ENCODE results near the gene NLRC5.

NLRC5 gene

GRCh38 chr16:56994311-56994710 is 5.0 kb downstream of the NLRC5 start:
- no peak overlapping the region for H3K4me3 ChIP-seq (ENCODE audit: low read depth, low read length)
- DNase-seq (ENCODE audit: low read depth), result no peak
- TF ChIP-seq CTCF (IDR thresholded peaks at IDR 0.05; ENCODE audit: low read depth, low read length) (no peak), MYC (IDR thresholded peaks at IDR 0.05; ENCODE audit: low read depth, low read length) (no peak), MAX (IDR thresholded peaks at IDR 0.05; ENCODE audit: low read depth, low read length) (no peak), POLR2A (IDR thresholded peaks at IDR 0.05; ENCODE audit: extremely low read depth, insufficient read length) (no peak)

- H3K4me3 ChIP-seq (ENCODE audit: low read depth, low read length), result no peak overlapping the region
- no peak for TF ChIP-seq MAX (IDR thresholded peaks at IDR 0.05; ENCODE audit: low read depth, low read length)
- TF ChIP-seq POLR2A (IDR thresholded peaks at IDR 0.05; ENCODE audit: extremely low read depth, insufficient read length), result no peak
- no peak for TF ChIP-seq CTCF (IDR thresholded peaks at IDR 0.05; ENCODE audit: low read depth, low read length)
- TF ChIP-seq MYC (IDR thresholded peaks at IDR 0.05; ENCODE audit: low read depth, low read length), result no peak
- no peak for DNase-seq (ENCODE audit: low read depth)
These were observed 5.9 kb downstream of the NLRC5 start for GRCh38 chr16:56995136-56995805.

- no peak overlapping the region for H3K4me3 ChIP-seq (ENCODE audit: low read depth, low read length)
- TF ChIP-seq CTCF (IDR thresholded peaks at IDR 0.05; ENCODE audit: low read depth, low read length) (no peak), MAX (IDR thresholded peaks at IDR 0.05; ENCODE audit: low read depth, low read length) (no peak), POLR2A (IDR thresholded peaks at IDR 0.05; ENCODE audit: extremely low read depth, insufficient read length) (no peak), MYC (IDR thresholded peaks at IDR 0.05; ENCODE audit: low read depth, low read length) (no peak)
- no peak for DNase-seq (ENCODE audit: low read depth)
These were observed 7.9 kb downstream of the NLRC5 start for GRCh38 chr16:56997264-56997663.

- H3K4me3 ChIP-seq (ENCODE audit: low read depth, low read length), result no peak overlapping the region
- no peak for DNase-seq (ENCODE audit: low read depth)
- TF ChIP-seq MAX (IDR thresholded peaks at IDR 0.05; ENCODE audit: low read depth, low read length) (no peak), MYC (IDR thresholded peaks at IDR 0.05; ENCODE audit: low read depth, low read length) (no peak), CTCF (IDR thresholded peaks at IDR 0.05; ENCODE audit: low read depth, low read length) (no peak), POLR2A (IDR thresholded peaks at IDR 0.05; ENCODE audit: extremely low read depth, insufficient read length) (no peak)
These were observed 8.6 kb downstream of the NLRC5 start for GRCh38 chr16:56997931-56998330.

- no peak for TF ChIP-seq MAX (IDR thresholded peaks at IDR 0.05; ENCODE audit: low read depth, low read length)
- TF ChIP-seq MYC (IDR thresholded peaks at IDR 0.05; ENCODE audit: low read depth, low read length), result no peak
- TF ChIP-seq CTCF (IDR thresholded peaks at IDR 0.05; ENCODE audit: low read depth, low read length), result no peak
- TF ChIP-seq POLR2A (IDR thresholded peaks at IDR 0.05; ENCODE audit: extremely low read depth, insufficient read length), result no peak
- no peak overlapping the region for H3K4me3 ChIP-seq (ENCODE audit: low read depth, low read length)
- no peak for DNase-seq (ENCODE audit: low read depth)
These were observed 9.0 kb downstream of the NLRC5 start for GRCh38 chr16:56998352-56998751.

Measured in NB4 (cell line).